Measurements from ENCODE around the gene GAB2. TPM values are rescaled to one million over a fixed set of nuclear protein-coding genes. Genes with fewer than 3 reads are reported as not detected.

The GAB2 gene
- total RNA-seq, 1 experiment from 2014 or later: 3.3 TPM

- H2BK120ac ChIP-seq (ENCODE audit: low read depth, low read length, poor library complexity, severe bottlenecking): no peak overlapping the region
- no peak for TF ChIP-seq CTCF (conservative IDR thresholded peaks at IDR 0.05)
- H4K91ac ChIP-seq (ENCODE audit: insufficient read length, low read depth, low read length): no peak overlapping the region
- H3K27me3 Mint-ChIP-seq (ENCODE audit: low read depth): no peaks in the 10 kb centered on the region
- no peak for DNase-seq
- H4K20me1 ChIP-seq (ENCODE audit: control insufficient read depth, insufficient read depth, insufficient read length): no peaks in the 10 kb centered on the region
- WGBS (ENCODE audit: extremely low coverage, insufficient read length, low lambda C conversion rate): no CpG with 5 or more reads among the region's 4 CpGs
- no peak overlapping the region for H2BK5ac ChIP-seq (ENCODE audit: insufficient read length, low read length)
- H3K14ac ChIP-seq (ENCODE audit: insufficient read depth, low read length): no peak overlapping the region
- H3K79me1 ChIP-seq (ENCODE audit: insufficient read depth, low read depth, low read length, poor library complexity, severe bottlenecking): no peaks in the 10 kb centered on the region
- H2AK5ac ChIP-seq (ENCODE audit: insufficient read length, low read length): no peak overlapping the region
- no peaks in the 10 kb centered on the region for H3K27me3 ChIP-seq (ENCODE audit: insufficient read depth, low read length)
- H3K23ac ChIP-seq (ENCODE audit: insufficient read length, low read depth, low read length): no peak overlapping the region
- H3K27ac Mint-ChIP-seq: no peak overlapping the region
- no peaks in the 10 kb centered on the region for H3K9me3 ChIP-seq (ENCODE audit: control insufficient read depth, low read depth, low read length)
- no peak overlapping the region for H3K27ac ChIP-seq (ENCODE audit: insufficient read length, low read depth, low read length)
- H3K9ac ChIP-seq (ENCODE audit: extremely low read depth, insufficient read length, low read length): no peak overlapping the region
- no peak overlapping the region for H2BK12ac ChIP-seq (ENCODE audit: insufficient read length, low read depth, low read length)
- no peak overlapping the region for H4K5ac ChIP-seq (ENCODE audit: insufficient read length, low read depth, low read length)
- no peaks in the 10 kb centered on the region for H3K23me2 ChIP-seq (ENCODE audit: insufficient read length, low read depth, low read length, poor library complexity, severe bottlenecking)
- peaks cover 2% of the 10 kb centered on the region; the same call in 1 of the 2 replicates for H3K4me1 ChIP-seq (ENCODE audit: insufficient read depth, low read length)
- no peak overlapping the region for H3K4me2 ChIP-seq (ENCODE audit: insufficient read depth, insufficient read length, low read length)
- H2BK15ac ChIP-seq (ENCODE audit: low read depth, low read length): no peak overlapping the region
- H3K4ac ChIP-seq (ENCODE audit: low read depth, low read length): no peak overlapping the region
- H3K4me3 Mint-ChIP-seq: no peak overlapping the region
- no peaks in the 10 kb centered on the region for H3K36me3 Mint-ChIP-seq (ENCODE audit: insufficient read depth in 1 of 3, low read depth in 3 of 3)
- no peaks in the 10 kb centered on the region for H3K9me3 Mint-ChIP-seq
- no peak overlapping the region for H4K8ac ChIP-seq (replicated peaks; ENCODE audit: insufficient read length, low read depth, low read length)
- H3K56ac ChIP-seq (ENCODE audit: insufficient read length, low read depth, low read length): no peak overlapping the region
- peaks cover 16 to 26% of the 10 kb centered on the region in 2 experiments for H3K4me1 Mint-ChIP-seq
- no peaks in the 10 kb centered on the region for H3K79me2 ChIP-seq (ENCODE audit: insufficient read depth, low read length)
- no peak overlapping the region for H2BK20ac ChIP-seq (ENCODE audit: low read depth, low read length, poor library complexity, severe bottlenecking)
- H3T11ph ChIP-seq (ENCODE audit: low read length): no peak overlapping the region
- H2AFZ ChIP-seq (ENCODE audit: low read length): no peak overlapping the region
- no peak overlapping the region for H3K18ac ChIP-seq (ENCODE audit: insufficient read length, low read depth, low read length)
Observed at GRCh38 chr11:78261828-78262227, 155.8 kb downstream of the GAB2 start.

Measured in H9 (cell line).